Hematopoietic multipotent progenitor cell treated with erythropoietin and hydrocortisone succinate and interleukin-3 and kit ligand, for 4 days (in vitro differentiated cells): ENCODE measurements around the gene CBFA2T3.

Experiments used
- DNase-seq: peaks from one replicate; pipeline ENCODE4 v3.0.0-alpha.2; 2015

Gene CBFA2T3

GRCh38 chr16:88884569-88885271 lies 92.3 kb downstream of the CBFA2T3 start:
- no peak for DNase-seq

- no peak for DNase-seq
Measured at GRCh38 chr16:88883946-88884345, 93.1 kb downstream of the CBFA2T3 start.

- DNase-seq, result no peak
Measured at GRCh38 chr16:88883117-88883895, 93.7 kb downstream of the CBFA2T3 start.

- DNase-seq, result peak; percentile 84
Measured at GRCh38 chr16:88882358-88883030, 94.5 kb downstream of the CBFA2T3 start.

- DNase-seq, result no peak
Measured at GRCh38 chr16:88881675-88882357, 95.2 kb downstream of the CBFA2T3 start.

GRCh38 chr16:88881007-88881615 lies 95.9 kb downstream of the CBFA2T3 start:
- DNase-seq, result no peak

- DNase-seq, result no peak
Measured at GRCh38 chr16:88880226-88881006, 96.6 kb downstream of the CBFA2T3 start.

GRCh38 chr16:88879788-88880055 lies 97.3 kb downstream of the CBFA2T3 start:
- DNase-seq, result no peak

GRCh38 chr16:88878967-88879787 lies 97.8 kb downstream of the CBFA2T3 start:
- no peak for DNase-seq

GRCh38 chr16:88878356-88878755 lies 98.7 kb downstream of the CBFA2T3 start:
- DNase-seq, result no peak

GRCh38 chr16:88877564-88878289 lies 99.3 kb downstream of the CBFA2T3 start:
- no peak for DNase-seq

GRCh38 chr16:88876942-88877526 lies 100.0 kb downstream of the CBFA2T3 start:
- no peak for DNase-seq

GRCh38 chr16:88875703-88876234 lies 101.2 kb downstream of the CBFA2T3 start:
- DNase-seq, result no peak

GRCh38 chr16:88874938-88875599 lies 101.9 kb downstream of the CBFA2T3 start:
- no peak for DNase-seq

- DNase-seq, result no peak
Measured at GRCh38 chr16:88872650-88873331, 104.2 kb downstream of the CBFA2T3 start.

GRCh38 chr16:88871730-88872416 lies 105.1 kb downstream of the CBFA2T3 start:
- no peak for DNase-seq

GRCh38 chr16:88871349-88871702 lies 105.7 kb downstream of the CBFA2T3 start:
- DNase-seq, result peak; percentile 45
